ENCODE measurements around the gene EGR2. TPM values are rescaled to one million over a fixed set of nuclear protein-coding genes. Genes with fewer than 3 reads are reported as not detected.

The EGR2 gene
- total RNA-seq, 1 experiment from 2014 or later, result 2.6 TPM

GRCh38 chr10:62862447-62862846 lies 46.3 kb upstream of the EGR2 start:
- H3K27me3 ChIP-seq (ENCODE audit: insufficient read depth, low read length), result no peaks in the 10 kb centered on the region
- no peaks in the 10 kb centered on the region for H3K36me3 Mint-ChIP-seq (ENCODE audit: insufficient read depth in 1 of 3, low read depth in 3 of 3)
- H3T11ph ChIP-seq (ENCODE audit: low read length), result no peak overlapping the region
- H2BK12ac ChIP-seq (ENCODE audit: insufficient read length, low read depth, low read length), result no peak overlapping the region
- no peaks in the 10 kb centered on the region for H3K79me2 ChIP-seq (ENCODE audit: insufficient read depth, low read length)
- H3K4me3 Mint-ChIP-seq, result no peak overlapping the region
- no peak overlapping the region for H3K56ac ChIP-seq (ENCODE audit: insufficient read length, low read depth, low read length)
- no peaks in the 10 kb centered on the region for H3K9me3 Mint-ChIP-seq
- no peak overlapping the region for H3K14ac ChIP-seq (ENCODE audit: insufficient read depth, low read length)
- no peak overlapping the region for H2BK120ac ChIP-seq (ENCODE audit: low read depth, low read length, poor library complexity, severe bottlenecking)
- H2BK20ac ChIP-seq (ENCODE audit: low read depth, low read length, poor library complexity, severe bottlenecking), result no peak overlapping the region
- no peak overlapping the region for H3K18ac ChIP-seq (ENCODE audit: insufficient read length, low read depth, low read length)
- H3K27ac Mint-ChIP-seq, result no peak overlapping the region; a peak in 1 of 7 replicates
- H4K20me1 ChIP-seq (ENCODE audit: control insufficient read depth, insufficient read depth, insufficient read length), result no peaks in the 10 kb centered on the region
- H3K4ac ChIP-seq (ENCODE audit: low read depth, low read length), result no peak overlapping the region
- H3K79me1 ChIP-seq (ENCODE audit: insufficient read depth, low read depth, low read length, poor library complexity, severe bottlenecking), result no peaks in the 10 kb centered on the region
- no peak overlapping the region for H2BK15ac ChIP-seq (ENCODE audit: low read depth, low read length)
- H3K23me2 ChIP-seq (ENCODE audit: insufficient read length, low read depth, low read length, poor library complexity, severe bottlenecking), result no peaks in the 10 kb centered on the region
- no peak overlapping the region for H2BK5ac ChIP-seq (ENCODE audit: insufficient read length, low read length)
- no peak overlapping the region for H3K9ac ChIP-seq (ENCODE audit: extremely low read depth, insufficient read length, low read length)
- no peaks in the 10 kb centered on the region; the same call in 1 of the 2 replicates for H3K4me1 ChIP-seq (ENCODE audit: insufficient read depth, low read length)
- H3K23ac ChIP-seq (ENCODE audit: insufficient read length, low read depth, low read length), result no peak overlapping the region
- H2AFZ ChIP-seq (ENCODE audit: low read length), result no peak overlapping the region
- no peak for DNase-seq
- no CpG with 5 or more reads among the region's 1 CpG for WGBS (ENCODE audit: extremely low coverage, insufficient read length, low lambda C conversion rate)
- H2AK5ac ChIP-seq (ENCODE audit: insufficient read length, low read length), result no peak overlapping the region
- H3K4me2 ChIP-seq (ENCODE audit: insufficient read depth, insufficient read length, low read length), result no peak overlapping the region
- no peaks in the 10 kb centered on the region for H3K27me3 Mint-ChIP-seq (ENCODE audit: low read depth)
- H3K4me1 Mint-ChIP-seq, result peaks cover 5 to 6% of the 10 kb centered on the region in 2 experiments; a peak in 2 of 4 replicates
- no peak for TF ChIP-seq CTCF (conservative IDR thresholded peaks at IDR 0.05)
- no peaks in the 10 kb centered on the region for H3K9me3 ChIP-seq (ENCODE audit: control insufficient read depth, low read depth, low read length)
- no peak overlapping the region for H3K27ac ChIP-seq (ENCODE audit: insufficient read length, low read depth, low read length)
- no peak overlapping the region for H4K5ac ChIP-seq (ENCODE audit: insufficient read length, low read depth, low read length)
- H4K8ac ChIP-seq (replicated peaks; ENCODE audit: insufficient read length, low read depth, low read length), result no peak overlapping the region
- H4K91ac ChIP-seq (ENCODE audit: insufficient read length, low read depth, low read length), result no peak overlapping the region

All from H9 (cell line).